Measurements from ENCODE around the gene USP5.

Gene USP5

DNA sequence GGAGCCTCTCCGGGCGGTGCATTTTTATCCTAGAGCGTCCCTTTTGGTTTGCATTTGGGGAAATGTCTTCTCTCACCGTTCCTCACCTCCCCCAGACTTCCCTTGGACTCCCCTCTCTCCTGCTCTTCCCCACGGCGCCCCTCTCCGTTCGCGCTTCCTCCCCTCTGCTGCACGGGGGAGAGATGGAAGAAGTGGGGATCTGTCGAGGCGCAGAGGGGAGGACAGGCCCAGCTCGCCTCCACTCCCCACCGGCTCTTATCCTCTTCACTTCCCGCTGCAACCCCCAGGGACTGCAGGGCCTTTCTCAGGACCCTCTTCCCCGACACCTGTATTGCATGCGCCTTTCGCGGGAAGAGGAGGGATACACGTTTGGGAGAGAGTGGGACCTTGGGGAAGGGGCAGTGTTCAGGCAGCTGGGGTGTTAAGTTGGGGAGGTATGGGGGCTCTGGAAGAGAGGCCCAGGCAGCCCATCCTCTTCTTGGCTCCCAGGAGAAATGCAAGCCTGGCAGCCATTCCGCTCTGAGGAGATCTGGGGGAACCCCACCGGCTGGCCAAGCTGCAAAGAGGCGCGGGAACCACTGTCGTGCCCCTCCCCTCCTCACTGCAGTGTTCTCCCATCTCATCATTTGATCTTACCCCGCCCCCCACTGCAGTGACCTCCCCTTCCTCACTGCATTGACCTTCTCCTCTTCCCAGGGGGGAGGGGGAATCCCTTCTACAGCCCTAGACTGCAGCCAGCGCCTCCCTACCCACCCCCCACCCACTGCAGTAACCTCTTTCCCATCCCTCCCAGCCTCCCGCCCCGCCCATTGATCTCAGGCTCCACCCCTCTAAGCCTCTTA is 63.2 kb downstream of the USP5 start:
- no peak for DNase-seq (ENCODE audit: low read depth)

DNA sequence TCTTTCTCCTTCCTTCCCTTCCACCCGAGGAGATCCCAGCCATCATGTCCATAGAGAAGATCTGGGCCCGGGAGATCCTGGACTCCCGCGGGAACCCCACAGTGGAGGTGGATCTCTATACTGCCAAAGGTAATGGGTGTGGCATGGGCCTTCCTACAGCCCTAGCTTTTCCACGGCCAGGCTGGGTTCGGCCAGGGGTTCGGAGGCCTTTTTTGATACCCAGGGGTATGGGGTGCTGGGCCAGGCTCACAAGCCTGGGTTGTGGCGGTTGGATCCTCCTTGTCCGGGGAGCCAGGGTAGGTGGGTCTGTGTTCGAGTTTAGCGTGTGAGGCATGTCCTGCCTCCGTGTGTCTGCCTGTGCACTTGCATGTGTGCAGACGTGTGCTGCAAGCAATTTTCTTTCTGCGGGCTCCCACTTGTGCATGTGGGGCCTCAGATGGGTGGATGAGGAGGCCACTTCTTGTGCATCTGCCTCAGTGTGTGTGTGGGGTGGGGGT is 63.9 kb downstream of the USP5 start:
- no peak for DNase-seq (ENCODE audit: low read depth)

All from stimulated activated CD8-positive, alpha-beta memory T cell treated with anti-CD3 and anti-CD28 coated beads, Interleukin-7, amount 100 ng/mL, for 24 hours (primary cell).